HG03520 (cell line): ENCODE measurements around the gene ANKRD50.

Experiments used
- ATAC-seq: cut with Tn5 transposase; IDR thresholded peaks from one replicate; pipeline ENCODE4 v1.9.1; 2021; ENCODE audit warnings: mild to moderate bottlenecking, moderate library complexity; ENCODE audit not compliant: unreplicated experiment

The ANKRD50 gene

DNA sequence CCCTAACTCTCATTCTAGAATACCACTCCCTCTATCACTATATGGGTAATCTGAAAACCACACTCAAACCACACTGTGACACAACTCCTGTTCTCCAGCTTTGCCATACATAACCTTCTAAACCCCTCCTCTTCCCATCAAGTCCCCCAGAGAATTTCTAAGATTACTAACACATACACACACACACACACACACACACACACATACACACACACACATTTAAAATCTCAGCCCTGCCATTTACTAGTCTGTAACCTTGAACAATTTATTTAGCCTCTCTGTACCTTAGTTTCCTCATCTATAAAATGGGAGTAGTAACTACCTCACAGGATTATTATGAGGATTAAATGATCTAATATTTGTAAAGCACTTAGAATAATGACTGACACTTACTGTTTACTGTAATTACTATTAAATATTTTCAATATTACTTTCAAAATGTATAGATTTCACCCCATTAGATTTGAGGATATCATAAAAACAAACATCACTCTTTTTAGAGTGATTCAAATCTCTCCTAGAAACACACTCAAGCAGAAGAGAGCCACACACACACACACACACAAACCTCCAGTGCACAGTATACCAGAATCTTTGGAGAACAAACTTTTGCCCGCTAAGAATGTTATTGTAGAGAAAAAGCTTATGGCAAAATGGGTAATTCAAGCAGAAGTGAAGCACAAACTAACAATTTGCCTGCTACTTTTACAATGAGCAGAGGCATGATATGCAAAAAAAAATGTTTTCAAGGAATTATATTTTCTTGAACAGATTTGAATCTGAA, 3.8 kb downstream of the ANKRD50 start:
- ATAC-seq = no peak

DNA sequence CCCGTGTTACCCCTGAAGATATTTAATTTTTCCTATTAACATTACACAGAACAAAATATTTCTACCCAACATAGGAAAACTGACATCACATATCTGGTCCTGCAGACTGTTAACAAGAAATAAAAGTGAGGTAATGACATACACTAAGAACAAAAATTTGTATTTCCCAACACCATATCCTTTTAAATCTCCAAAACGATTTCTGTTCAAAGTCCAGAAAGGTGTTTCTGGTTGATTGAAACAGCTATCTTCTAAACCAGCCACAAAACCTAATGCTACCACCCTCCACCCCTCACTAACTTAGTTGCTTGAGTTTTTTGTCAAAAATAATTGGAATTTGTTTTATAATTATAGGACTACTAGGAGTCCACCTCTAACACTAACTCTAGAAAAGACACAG, 7.1 kb downstream of the ANKRD50 start:
- ATAC-seq = no peak

DNA sequence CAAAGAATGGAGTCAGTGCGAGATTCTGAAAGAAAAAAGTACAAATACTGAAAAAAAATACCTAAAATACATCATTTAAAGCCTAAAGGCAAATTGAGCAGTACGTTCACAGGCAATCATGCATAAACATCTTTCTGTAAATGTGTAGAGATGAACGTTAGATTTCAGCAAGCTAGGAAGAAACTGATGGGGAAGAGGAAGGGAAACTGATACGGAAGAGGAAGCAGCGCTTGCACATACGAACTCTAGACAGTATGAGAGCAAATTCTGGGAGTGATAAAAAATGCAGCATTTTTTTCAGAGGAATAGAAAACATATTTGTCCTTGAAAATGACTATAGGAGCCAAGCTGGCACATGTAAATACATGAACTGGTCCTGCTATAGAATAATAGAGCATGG, 9.4 kb downstream of the ANKRD50 start:
- no peak for ATAC-seq

DNA sequence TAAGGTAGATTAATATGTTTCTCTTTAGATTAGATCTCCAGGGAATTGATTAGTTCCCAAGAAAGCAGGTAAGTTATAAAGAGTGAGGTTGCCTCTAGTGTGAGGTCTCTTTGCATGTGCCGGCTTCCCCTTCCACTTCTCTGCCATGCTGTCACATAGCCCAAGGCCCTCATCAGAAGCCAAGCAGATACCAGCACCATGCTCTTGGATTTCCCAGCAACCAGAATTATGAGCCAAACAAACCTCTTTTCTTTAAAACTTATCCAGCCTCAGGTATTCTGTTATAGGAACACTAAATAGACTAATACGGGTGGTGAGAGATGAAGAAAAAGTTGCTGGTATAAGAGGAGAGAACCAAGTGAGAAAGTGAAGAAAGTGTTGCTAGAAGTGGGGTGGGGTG, 15.1 kb downstream of the ANKRD50 start:
- ATAC-seq = no peak

DNA sequence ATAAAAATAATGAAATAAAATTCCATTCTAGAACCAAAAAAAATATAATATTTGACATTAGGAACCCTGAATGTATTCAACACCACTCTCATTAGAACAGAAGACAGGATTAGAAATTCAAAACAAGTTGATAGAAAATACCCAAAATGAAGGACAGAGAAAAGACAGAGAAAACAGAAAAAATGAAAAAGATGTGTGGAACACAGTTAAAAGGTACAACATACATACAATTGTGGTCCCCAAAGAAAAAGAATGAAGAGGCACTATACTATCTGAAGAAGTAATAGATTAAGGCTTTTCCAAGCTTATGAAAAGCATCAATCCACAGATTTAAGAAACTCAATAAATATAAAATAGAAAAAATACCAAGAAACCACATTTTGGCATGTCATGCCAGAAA, 16.4 kb downstream of the ANKRD50 start:
- no peak for ATAC-seq

DNA sequence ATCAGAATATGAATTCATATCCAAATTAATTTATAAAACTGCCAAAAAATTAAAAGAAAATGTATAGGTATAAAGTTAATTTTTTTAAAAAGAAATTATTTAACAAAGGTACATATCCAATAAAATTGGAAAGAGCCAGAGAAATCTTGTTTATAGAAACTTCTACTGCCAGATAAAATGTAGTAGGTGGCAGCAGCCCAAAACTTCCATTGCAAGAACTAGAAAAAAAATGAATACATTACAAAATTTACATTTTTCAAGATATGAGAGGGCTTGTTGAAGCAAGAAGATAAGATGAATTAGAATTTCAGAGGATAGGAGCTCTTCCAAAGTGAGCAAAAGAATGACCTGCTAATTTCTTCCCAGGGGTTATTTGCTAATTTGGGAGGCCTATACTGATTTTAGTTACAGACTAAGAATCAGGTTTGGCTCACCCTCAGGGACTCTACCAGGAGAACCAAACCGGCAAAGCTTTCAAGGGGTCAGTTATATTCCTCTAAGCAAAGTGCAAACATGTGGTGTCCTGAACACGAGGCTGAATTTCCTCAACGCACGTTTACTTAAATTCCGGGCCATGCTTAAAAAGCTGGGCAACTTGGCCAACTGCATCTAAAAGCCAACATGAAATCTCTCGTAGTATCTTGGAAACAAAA, 17.5 kb downstream of the ANKRD50 start:
- ATAC-seq = no peak

DNA sequence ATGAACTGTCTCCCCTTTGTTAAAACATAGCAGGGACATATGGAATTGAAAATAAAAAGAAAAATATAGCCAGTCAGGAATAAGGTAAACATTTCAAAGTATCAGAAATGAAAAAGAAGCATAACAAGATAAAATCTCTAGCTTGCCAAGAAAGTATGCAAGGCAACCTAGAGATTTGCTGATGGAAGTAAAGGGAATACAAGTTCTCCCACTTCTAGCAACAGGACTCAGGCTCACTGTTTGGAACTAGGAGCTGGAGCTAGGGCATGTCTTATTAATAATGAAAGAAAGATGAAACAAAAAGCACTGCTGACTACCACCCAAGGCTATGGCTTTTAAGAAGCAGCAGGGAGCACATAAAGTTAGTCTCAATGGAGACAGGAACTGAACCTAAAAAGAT, 18.2 kb downstream of the ANKRD50 start:
- ATAC-seq = no peak

DNA sequence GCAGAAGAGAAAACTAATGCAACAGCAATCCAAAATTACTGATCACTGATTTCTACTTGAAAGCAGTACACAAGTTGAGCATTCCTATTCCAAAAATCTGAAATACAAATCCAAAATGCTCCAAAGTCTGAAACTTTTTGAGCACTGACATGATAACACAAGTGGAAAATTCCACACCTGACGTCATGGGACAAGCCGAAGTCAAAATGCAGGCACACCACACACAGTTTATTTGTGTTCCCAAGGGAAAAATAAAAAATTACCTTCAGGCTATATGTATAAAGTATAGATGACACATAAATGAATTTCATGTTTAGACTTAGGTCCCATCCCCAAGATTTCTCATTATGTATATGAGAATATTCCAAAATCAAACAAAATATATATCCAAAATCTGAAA, 20.7 kb downstream of the ANKRD50 start:
- no peak for ATAC-seq

DNA sequence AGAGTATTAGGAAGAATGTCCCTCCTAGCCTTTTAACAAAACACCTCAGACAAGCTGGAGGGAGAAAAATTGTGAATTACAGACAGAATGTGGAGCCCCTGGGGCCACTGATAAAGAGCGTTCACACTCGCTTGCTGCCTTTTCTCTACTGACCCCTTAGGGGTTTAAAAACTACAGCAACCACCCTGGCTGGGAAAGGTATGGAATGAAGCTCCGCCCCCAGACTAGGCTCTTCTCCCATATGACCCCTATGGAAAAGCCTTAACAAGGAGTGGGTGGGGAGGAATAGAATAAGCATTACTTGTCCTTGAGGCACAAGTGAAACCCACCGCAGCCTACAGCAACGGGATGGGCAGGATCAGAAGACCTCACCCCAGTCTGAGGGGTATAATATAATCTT, 26.3 kb downstream of the ANKRD50 start:
- ATAC-seq = no peak

DNA sequence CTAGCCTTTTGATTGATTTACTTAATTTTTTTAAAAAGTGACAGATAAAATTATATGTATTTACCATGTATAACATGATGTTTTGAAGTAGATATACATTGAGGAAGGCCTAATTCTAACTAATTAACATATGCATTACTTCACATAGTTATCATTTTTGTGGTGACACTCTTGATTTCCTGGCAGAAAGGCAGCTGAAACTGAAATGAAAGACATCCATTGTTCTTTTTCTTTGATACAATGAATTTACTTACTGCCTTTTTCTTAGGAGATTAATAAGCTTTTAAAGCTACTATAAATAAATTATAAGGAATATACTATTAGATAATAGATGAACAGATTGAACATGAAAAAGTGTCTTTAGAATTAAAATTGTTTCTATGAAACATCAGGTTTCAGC, 26.7 kb downstream of the ANKRD50 start:
- ATAC-seq = no peak

DNA sequence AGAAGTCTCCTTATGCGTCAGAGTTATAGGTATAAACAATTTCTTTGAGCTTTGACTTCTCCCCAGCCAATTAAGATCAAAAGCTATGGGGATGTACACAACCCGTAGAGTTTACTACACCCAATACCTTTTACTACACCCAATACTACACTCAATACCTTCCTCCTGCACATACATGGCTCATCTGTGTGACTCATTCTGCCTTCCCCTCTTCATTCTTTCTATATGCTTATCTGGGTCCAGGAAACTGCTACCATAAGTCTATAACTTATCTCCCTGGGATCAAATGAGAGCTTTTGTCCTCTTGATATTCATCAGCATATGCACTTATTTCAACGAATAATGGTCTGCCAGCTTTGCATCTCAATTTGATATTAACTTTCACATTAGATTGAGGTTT, 28.2 kb downstream of the ANKRD50 start:
- no peak for ATAC-seq

DNA sequence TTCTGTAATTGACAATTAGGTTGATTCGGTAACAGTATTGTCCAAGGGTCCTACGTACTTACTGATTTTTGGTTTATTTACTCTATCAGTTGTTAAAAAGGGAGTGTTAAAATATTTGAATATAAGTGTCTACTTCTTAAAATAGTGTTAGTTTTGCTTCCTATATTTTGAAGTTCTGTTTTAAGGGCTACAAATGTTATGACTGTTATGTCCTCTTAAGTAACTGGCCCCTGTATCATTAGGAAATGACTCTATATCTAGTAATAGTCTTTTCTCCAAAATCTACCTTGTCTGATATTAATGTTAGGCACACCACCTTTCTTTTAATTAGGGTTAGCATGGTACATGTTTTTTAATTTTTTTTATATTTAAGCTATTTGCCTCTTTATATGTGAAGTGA, 30.1 kb downstream of the ANKRD50 start:
- ATAC-seq = no peak

DNA sequence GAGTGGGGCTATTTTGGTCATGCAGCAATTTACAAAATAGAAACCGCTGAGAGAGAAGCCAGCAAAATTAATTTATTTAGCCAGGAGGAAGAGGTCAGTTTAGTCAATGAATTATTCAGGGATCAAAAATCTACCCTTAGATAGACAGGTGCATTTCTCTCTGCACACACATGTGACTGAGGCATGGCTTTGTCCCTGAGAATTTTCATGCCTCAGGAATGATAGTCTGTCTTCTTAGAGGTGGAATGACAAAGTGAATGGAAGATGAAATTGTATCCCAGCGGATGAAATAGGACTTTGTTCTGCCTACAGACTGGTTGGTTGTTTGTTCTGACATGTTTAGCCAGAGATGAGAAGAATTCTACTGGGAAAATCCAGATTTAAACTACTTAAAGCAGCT, 46.0 kb downstream of the ANKRD50 start:
- ATAC-seq = no peak

DNA sequence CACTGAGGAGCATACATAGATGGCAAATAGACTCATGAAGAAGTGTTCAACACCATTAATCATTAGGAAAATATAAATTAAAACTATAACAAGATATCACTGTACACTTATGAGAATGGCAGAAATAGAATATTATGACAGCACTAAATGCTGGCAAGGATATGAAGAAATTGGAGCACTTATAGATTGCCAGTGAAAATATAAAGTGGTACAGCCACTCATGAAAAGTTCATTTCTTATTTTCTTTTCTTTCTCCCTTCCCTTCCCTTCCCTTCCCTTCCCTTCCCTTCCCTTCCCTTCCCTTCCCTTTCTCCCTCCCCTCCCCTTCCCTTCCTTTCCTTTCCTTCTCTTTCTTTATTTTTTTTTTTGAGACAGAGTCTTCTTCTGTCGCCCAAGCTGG, 53.7 kb downstream of the ANKRD50 start:
- ATAC-seq = no peak

DNA sequence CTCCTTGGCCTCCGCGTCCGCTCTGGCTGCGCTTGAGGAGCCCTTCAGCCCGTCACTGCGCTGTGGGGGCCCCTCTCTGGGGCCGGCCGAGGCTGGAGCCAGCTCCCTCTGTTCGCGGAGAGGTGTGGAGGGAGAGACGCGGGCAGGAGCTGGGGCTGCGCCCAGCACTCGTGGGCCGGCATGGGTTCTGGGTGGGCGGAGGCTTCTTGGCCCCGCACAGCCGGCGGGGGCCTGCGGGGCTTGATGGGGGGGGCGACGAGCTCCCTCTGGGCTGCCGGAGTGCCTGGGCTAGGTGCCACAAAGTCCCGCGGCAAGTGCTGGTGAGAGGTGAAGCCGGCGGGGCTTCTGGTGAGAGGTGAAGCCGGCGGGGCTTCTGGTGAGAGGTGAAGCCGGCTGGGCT, 61.9 kb downstream of the ANKRD50 start:
- ATAC-seq = no peak

DNA sequence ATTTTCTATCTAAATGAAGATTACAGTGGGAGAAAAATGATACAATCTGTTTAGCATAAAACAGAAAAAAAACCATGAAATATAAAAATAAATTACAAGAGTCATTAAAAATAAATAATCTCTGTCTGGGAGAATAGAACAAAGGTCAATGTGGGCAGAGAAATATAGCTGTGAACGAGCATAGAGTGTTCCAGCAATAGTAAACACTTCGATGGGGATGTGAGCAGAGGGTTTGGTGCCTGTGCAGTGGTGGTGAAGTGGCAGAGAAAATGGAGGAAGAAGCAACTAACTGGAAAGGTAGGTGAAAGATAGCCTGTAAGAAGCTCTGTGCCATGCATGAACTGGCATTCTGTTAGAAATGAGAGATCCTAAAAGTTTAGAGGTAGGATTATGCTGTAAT, 64.9 kb downstream of the ANKRD50 start:
- ATAC-seq = no peak

DNA sequence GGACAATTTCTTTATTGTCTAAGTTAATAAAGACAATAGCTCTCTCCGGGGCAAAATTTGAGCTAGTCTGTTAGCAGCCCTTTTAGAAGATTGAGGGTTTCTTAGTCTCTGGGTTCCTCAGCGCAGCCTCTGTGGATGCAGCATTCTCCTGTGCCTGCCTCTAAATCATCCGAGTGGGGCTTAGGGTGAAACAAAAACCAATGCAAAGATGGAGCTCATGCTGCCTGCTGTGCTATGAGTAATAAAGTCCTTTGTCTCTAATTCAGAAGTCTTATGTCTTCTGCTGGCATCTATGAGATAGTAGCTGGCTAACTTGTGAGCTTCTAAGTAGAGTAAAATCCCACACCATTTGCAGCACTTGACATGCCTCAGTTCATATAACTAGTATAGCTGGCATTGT, 67.9 kb downstream of the ANKRD50 start:
- ATAC-seq = no peak

DNA sequence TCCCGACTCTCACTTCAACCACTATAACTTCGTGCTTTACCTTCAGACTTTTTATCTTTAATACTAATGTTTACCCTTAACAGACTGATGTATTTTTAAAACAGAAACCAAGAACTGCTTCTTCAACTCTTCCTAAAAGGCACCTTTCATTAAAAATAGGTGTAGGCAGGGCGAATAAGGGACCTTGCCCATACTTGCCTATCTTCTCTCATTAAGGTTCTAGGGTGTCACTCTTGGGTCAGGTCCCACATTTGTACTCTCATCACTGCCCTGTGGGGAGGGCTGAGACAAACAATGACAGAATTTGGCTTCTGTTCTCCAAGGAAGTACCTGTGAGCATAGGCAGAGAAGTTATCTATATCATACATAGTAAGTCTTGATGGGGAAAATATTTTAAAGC, 69.7 kb downstream of the ANKRD50 start:
- no peak for ATAC-seq

DNA sequence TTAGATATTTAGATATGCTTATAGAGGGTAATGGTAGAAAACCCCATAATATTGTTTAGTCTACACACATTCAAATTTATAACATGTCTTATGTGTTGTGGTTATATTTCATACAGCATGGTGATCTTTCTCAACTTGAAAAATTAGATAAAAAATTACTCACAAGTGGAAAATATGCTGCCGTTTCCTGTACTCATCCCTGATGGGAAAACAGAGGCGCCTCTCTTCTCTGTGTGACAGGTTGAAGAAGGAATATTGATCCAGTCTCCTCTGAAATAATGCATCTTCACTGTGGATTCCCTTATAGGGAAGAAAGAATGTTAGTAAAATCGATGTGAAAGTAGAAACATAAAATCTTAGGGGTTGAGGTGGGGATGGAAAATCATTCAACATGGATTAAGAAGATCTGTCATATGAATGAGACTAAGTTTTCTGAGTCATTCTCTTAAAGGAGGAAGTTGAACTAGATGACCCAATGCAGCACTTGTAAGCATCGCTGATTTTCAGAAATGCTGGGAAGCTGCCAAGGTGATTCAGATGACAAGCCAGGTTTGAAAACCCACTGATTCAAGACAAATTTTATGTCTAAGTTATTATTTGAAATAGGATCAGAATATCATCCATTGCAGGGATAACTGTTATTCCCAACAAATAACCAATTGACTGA, 70.7 kb downstream of the ANKRD50 start:
- no peak for ATAC-seq

DNA sequence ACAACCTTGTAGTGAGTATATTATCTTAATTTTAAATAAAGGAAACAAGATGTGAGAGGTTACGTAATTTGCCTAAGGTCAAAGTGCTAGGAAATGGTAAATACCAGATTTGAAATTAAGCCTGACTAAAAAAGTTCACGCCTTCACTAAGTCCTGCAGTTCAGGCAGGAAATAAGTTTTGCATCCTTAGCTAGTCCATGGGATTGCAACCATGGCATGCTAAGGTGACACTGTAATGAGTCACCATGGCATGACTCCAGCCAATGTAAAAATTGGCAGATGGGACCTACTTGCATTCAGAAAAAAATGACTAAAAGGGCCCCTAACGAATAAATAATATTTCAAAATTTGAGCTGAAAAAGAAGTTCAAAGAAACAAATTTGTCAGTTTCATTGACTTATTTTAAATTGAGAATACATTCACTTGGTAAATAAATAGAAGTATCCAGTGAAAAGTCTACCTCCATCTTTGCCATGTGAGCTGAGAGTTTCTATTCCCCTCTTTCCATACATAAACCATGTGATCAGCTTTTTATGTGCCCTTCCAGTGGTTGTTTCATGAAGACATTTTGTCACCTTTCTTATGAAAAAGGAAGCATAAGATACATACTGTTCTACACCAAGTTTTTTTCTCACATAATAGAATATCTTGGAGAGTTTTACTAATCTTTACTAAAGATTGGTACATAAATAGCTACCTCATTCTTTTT, 72.4 kb downstream of the ANKRD50 start:
- ATAC-seq = no peak

DNA sequence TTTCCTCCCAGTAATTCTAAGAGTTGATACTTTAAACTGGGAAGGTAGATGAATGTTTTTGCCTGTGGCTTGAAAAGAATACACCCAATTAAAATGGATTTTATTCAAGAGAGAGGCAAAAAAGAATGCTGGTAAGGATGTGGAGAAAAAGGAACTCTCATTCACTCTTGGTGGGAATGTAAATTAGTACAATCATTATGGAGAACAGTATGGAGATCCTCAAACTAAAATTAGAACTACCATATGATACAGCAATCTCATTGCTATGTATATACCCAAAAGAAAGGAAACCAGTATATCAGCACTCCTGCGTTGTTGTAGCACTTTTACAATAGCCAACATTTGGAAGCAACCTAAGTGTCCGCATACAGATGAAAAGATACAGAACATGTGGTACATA, 75.2 kb downstream of the ANKRD50 start:
- ATAC-seq = no peak

DNA sequence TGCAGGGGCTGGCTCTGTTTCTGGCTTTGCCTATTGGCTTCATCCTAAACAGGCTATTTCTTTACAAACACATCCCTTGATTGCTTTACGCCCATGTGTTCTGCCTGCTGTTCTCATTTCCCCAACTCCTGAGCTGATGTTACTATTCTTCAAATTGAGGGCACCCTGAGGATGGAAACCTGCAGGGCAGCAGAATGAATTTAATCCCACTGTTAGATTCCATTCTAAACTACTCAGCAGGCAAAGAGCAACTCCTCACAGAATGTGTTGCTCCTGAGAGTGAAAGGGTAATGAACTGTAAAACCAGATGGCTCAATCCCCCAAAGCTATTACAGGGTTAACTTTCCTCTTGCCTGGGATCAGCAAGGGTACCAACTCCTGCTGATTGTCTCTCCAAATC, 75.7 kb downstream of the ANKRD50 start:
- ATAC-seq = no peak
